Measurements from ENCODE around the gene UQCR11. TPM values are rescaled to one million over a fixed set of nuclear protein-coding genes. Genes with fewer than 3 reads are reported as not detected.

UQCR11 gene
- total and polyA plus RNA-seq, 2 of the 4 experiments (the other 2 are of a cell fraction) = 29.2 to 177 TPM

- TF ChIP-seq CTCF (conservative IDR thresholded peaks at IDR 0.05; ENCODE audit: low read depth, low read length) (no peak), RCOR1 (IDR thresholded peaks at IDR 0.05; ENCODE audit: insufficient replicate concordance, low read length) (no peak), ELK1 (IDR thresholded peaks at IDR 0.05; ENCODE audit: borderline replicate concordance, low read depth, low read length) (no peak), NFE2L2 (IDR thresholded peaks at IDR 0.05; ENCODE audit: low read depth, low read length) (no peak), MAZ (IDR thresholded peaks at IDR 0.05; ENCODE audit: borderline replicate concordance, low read depth, low read length) (no peak), CEBPB (IDR thresholded peaks at IDR 0.05; ENCODE audit: low read depth, low read length) (no peak), RAD21 (IDR thresholded peaks at IDR 0.05; ENCODE audit: low read length) (no peak), BHLHE40 (IDR thresholded peaks at IDR 0.05; ENCODE audit: low read depth, low read length) (no peak), USF2 (IDR thresholded peaks at IDR 0.05; ENCODE audit: low read depth, low read length) (no peak), MXI1 (IDR thresholded peaks at IDR 0.05; ENCODE audit: borderline replicate concordance, low read depth, low read length) (no peak), MAFK (IDR thresholded peaks at IDR 0.05; ENCODE audit: low read depth, low read length) (no peak), RFX5 (IDR thresholded peaks at IDR 0.05; ENCODE audit: low read depth, low read length) (no peak), SMC3 (IDR thresholded peaks at IDR 0.05; ENCODE audit: low read depth, low read length) (no peak), POLR2A (IDR thresholded peaks at IDR 0.05; ENCODE audit: low read depth, low read length) (no peak), FOS (IDR thresholded peaks at IDR 0.05; ENCODE audit: low read depth, low read length) (no peak), CHD1 (IDR thresholded peaks at IDR 0.05; ENCODE audit: low read depth, low read length) (no peak)
- H3K9ac ChIP-seq (ENCODE audit: low read depth, low read length) = no peak overlapping the region
- no peak overlapping the region for H2AFZ ChIP-seq (replicated peaks; ENCODE audit: low read length, poor library complexity)
- DNase-seq (no peak), ATAC-seq (ENCODE audit: low read depth) (no peak)
- H3K4me3 ChIP-seq (ENCODE audit: insufficient read depth, low read depth, low read length) = no peak overlapping the region
- no peak overlapping the region for H3K23ac ChIP-seq (ENCODE audit: low read depth, low read length)
- H3K27me3 ChIP-seq (ENCODE audit: control insufficient read depth, insufficient read depth, low read length) = no peaks in the 10 kb centered on the region
- H2BK15ac ChIP-seq (ENCODE audit: low read depth, low read length) = no peak overlapping the region
- H3K36me3 ChIP-seq (ENCODE audit: control insufficient read depth, insufficient read depth, low read length) = peaks cover 50% of the 10 kb centered on the region
- no peak overlapping the region for H2BK20ac ChIP-seq (ENCODE audit: low read depth, low read length)
- H3K4ac ChIP-seq (ENCODE audit: low read depth, low read length) = no peak overlapping the region
- no peak overlapping the region for H4K5ac ChIP-seq (ENCODE audit: low read depth, low read length)
- no peak overlapping the region for H4K8ac ChIP-seq (ENCODE audit: low read depth in 2 of 2, low read length in 2 of 2)
- dilution Hi-C loops (cut with HindIII; ENCODE audit: low sequenced_read_pairs, unreplicated experiment) = no loop called here
- H3K14ac ChIP-seq (replicated peaks; ENCODE audit: low read depth, low read length) = no peak overlapping the region
- no peak overlapping the region for H3K18ac ChIP-seq (ENCODE audit: low read depth, low read length)
- in situ Hi-C loops (cut with MboI; ENCODE audit: low sequenced_read_pairs) = no loop called here
- peaks cover 6% of the 10 kb centered on the region for H4K20me1 ChIP-seq (ENCODE audit: insufficient read depth, low read length)
- no peak overlapping the region for H3K56ac ChIP-seq (ENCODE audit: extremely low read depth, insufficient read depth, low read length)
- ChIA-PET POLR2A (ENCODE audit: unreplicated experiment) (no interaction called here), CTCF (no interaction called here)
- H2BK120ac ChIP-seq (ENCODE audit: low read depth, low read length) = no peak overlapping the region
- no peak overlapping the region for H2AK5ac ChIP-seq (ENCODE audit: low read depth, low read length)
- peaks cover under 1 to 7% of the 10 kb centered on the region in 2 experiments; a peak in 1 of 4 replicates for H3K79me1 ChIP-seq (ENCODE audit: low read depth in 1 of 2, low read length in 2 of 2)
- H2BK5ac ChIP-seq (ENCODE audit: low read depth, low read length, poor library complexity, severe bottlenecking) = no peak overlapping the region
- intact Hi-C loops (cut with micrococcal nuclease) = no loop called here
- H3K4me1 ChIP-seq (ENCODE audit: control insufficient read depth, insufficient read depth, low read length) = 0 out of 2 replicates have a peak, but pooled peaks cover 2% of the 10 kb centered on the region
- whole genome bisulfite sequencing, 2 experiments (ENCODE audit: extremely low coverage in 2 of 2, insufficient read length in 1 of 2) = no CpG with 5 or more reads among the region's 11 CpGs
- no peak overlapping the region for H4K91ac ChIP-seq (ENCODE audit: insufficient read depth, low read depth, low read length)
- no peak overlapping the region for H3K27ac ChIP-seq (ENCODE audit: insufficient read depth, low read length)
- H3K9me1 ChIP-seq (ENCODE audit: insufficient read depth, low read length) = no peaks in the 10 kb centered on the region
- H2AK9ac ChIP-seq (replicated peaks; ENCODE audit: low read depth, low read length, poor library complexity) = no peak overlapping the region
- no peaks in the 10 kb centered on the region for H3K9me3 ChIP-seq (ENCODE audit: control insufficient read depth, insufficient read depth, low read length)
- H3K4me2 ChIP-seq (ENCODE audit: low read depth, low read length) = no peak overlapping the region
- BruUV-seq (replicated peaks) = no TSS peak
These were observed 5.3 kb upstream of the UQCR11 start for GRCh38 chr19:1610579-1610978.

Measured in IMR-90 (cell line).